Kidney tubule cell (primary cell): Measurements from ENCODE around the gene INTS11.
"Not testable (repeated sequence)": the region's sequence is repeated elsewhere in the genome, so short reads cannot be mapped to it uniquely, and the experiment has no call there.

ENCODE experiments used
- DNase-seq: peaks from one replicate; pipeline ENCODE4 v3.0.0-alpha.2; 2018; ENCODE audit warnings: low spot score

INTS11 gene

GRCh38 chr1:1324524-1325287, at the start of gene INTS11, which contains the start of gene CPTP:
Gene INTS11 (minus strand): TSS chr1:1324660. CDS start chr1:1324608, 52 bp downstream.
Gene CPTP (plus strand): TSS chr1:1324802. CDS start chr1:1326911, 2,109 bp downstream.
- DNase-seq: peak; percentile 93

DNA sequence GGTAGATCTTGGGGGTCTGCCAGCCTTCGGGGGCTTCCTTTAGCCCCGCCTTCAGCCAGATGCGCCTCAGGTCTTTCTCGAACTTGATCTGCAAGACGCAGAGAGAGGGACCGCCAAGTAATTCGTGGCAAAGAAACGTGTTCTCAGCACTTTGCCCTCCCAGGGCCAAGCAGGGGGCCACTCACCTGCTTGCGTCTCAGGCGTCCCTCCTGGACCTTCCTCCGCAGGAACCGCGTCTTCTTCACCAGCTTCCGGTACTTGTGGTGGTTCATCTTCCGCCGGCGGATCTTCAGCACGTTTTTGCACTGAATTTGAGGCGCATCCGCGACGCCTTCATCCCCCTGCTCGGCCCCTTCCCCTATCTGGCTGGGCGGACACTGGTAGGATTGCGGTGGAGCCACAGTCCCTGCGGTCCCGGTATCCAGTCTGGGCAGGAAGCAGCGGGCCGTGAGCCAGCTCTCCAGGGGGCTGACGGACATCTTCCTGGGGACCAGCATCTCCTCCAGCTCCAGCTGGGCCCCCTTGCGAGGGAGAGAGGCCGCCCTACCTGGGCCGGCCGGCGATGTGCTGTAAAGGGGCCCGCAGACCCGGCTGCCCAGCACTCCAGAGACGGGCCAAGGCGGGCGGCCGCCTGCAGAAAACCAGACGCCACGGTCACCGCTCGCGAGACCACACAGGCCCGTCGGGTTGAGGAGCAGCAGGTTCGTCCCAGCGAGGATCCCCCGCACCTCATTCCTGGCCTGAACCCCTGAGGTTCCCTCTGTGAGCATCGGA, 49.5 kb upstream of the INTS11 start:
- DNase-seq: no peak

GRCh38 chr1:1373051-1373814, 48.8 kb upstream of the INTS11 start:
- DNase-seq: no peak

DNA sequence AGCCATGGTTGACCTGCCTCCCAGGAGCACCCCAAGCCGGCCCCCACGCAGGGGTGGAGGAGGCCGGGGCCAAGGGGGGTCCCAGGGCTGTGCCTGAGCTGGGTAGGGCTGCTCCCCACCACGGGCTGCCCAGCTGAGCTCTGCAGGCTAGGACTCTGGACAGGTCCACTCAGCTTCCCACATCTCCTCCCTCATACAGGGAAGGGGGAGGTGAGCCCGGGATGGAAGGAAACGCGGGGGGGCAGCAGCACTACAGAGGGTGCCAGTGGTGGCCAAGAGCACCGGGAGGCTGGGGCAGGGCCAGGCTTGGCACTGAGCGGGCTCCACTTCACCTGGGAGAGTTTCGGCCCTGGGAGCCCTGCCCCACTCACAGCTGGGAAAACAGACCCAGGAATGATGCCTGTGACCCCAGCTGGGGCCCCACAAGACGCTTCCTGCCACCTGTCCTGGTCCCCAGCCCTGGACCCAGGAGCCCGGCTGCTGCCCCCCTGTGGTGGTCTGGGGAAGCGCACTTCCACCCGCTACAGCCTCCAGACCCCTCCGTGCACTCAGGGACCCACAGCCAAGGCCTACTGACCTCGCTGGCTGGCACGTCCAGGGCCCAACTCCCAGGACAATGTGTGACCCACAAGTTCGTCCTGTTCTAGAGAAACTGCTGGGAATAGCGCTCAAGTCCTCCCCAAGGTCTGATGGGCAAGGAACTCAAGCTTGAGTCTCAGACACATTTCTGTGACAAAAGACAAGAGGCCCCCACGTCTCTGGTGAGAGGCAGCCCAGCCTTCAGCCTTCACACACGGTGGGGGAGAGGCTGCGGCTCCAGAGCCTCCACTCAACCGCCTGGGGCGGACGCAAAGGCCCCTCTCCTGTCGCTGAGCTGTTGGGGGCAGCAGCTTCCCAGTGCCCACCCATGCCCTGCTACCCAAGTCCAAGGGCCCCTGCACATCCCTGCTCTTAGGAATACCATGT, 47.6 kb upstream of the INTS11 start:
- DNase-seq: peak; percentile 69

DNA sequence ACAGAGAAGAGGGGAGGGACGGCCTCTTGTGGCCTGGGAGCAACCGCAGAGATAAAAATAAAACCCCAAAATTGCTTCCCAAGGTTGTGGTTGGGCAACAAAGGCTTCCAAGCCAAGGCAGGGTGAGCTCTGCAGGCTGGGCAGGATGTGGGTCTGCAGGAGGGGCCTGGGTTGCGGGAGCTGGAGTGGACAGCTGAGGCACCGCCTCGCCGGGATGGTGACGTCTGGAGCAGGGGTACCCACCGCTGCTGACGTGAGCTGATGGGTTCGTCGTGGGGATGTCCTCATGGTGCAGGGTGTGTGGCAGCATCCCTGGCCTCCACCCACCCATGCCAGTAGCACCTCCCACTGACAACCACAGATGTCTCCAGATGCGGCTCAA, 46.9 kb upstream of the INTS11 start:
- DNase-seq: no peak

- no peak for DNase-seq
Observed at GRCh38 chr1:1370771-1371300, 46.4 kb upstream of the INTS11 start.

DNA sequence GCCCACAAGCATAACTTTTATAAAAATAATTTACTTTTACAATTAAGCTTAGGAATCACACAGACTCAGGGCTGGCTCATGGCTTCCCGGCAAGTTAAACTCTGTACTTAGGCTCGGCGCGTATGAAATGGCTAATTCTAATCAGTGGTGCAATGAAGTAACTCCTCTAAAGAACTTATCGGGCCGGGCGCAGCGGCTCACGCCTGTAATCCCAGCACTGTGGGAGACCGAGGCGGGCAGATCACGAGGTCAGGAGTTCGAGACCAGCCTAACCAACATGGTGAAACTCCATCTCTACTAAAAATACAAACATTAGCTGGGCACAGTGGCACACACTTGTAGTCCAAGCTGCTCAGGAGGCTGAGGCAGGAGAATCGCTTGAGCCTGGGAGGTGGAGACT, 45.6 kb upstream of the INTS11 start:
- not testable (repeated sequence) for DNase-seq

DNA sequence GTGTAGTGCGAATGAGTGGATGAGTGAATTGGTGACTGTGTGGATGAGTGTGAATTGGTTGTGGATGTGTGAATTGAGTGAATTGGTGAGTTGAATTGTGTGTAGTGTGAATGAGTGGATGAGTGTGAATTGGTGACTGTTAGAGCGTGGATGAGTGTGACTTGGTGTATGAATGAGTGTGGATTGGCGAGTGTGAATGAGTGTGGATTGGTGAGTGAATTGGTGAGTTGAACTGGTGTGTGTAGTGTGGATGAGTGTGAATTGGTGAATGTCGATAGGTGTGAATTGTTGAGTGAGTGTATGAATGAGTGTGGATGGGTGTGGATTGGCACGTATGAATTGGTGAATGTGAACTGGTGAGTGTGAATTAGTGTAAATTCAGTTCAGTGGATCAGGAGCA, 42.9 kb upstream of the INTS11 start:
- no peak for DNase-seq

GRCh38 chr1:1366699-1367066, 42.2 kb upstream of the INTS11 start:
- no peak for DNase-seq

DNA sequence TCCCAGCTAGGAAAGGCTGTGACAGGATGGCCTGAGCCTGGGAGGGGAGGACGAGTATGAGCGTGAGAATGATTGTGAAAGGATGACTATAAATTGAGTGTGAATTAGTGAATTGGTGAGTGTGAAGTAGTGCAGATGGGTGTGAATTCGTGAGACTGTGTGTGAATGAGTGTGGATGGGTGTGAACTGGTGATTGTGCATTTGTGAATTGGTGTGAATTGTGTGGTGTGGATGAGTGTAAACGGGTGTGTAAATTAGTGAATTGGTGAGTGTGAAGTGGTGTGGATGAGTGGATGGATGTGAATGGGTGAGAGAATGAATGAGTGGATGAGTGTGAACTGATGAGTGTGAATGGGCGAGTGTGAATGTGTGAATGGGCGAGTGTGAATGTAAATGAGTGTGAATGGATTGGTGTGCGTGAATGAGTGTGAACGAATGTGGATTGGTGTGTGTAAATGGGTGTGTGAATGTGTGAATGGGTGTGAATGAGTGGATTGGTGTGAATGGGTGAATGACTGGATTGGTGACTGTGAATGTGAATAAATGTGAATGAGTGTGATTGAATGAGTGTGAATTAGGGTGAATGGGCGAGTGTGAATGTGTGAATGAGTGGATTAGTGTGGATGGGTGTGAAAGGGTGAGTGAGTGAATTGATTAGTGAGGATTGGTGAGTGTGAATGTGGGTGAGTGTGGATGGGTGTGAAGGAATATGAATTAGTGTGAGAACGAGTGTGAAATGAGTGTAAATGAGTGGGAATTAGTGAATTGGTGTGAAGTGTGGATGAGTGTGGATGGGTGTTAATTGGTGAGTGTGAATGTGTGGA, 41.6 kb upstream of the INTS11 start:
- DNase-seq: no peak

GRCh38 chr1:1364266-1364665, 39.8 kb upstream of the INTS11 start:
- DNase-seq: no peak

DNA sequence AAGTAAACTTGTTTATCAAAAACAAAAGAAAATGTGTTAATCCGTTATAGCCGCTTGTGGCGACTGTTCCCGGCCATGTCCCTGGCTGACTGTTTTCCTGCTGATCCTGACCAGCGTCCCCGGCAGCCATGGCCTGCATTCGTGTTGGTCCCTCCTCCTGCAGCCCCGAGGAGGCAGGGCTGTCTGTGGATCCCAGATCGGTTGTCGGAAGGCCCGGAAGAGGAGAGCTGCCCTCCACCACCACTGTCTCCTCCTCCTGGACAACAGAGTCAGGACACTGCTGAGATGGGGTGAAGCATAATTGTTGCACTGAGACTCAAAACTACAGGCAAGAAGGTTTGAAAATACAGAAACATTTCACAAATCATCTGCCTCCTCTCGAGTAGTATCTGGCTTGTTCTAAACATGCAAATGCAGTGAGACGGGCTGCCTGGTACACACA, 37.5 kb upstream of the INTS11 start:
- peak; percentile 54 for DNase-seq

GRCh38 chr1:1361233-1361981, 36.9 kb upstream of the INTS11 start:
- DNase-seq: no peak

DNA sequence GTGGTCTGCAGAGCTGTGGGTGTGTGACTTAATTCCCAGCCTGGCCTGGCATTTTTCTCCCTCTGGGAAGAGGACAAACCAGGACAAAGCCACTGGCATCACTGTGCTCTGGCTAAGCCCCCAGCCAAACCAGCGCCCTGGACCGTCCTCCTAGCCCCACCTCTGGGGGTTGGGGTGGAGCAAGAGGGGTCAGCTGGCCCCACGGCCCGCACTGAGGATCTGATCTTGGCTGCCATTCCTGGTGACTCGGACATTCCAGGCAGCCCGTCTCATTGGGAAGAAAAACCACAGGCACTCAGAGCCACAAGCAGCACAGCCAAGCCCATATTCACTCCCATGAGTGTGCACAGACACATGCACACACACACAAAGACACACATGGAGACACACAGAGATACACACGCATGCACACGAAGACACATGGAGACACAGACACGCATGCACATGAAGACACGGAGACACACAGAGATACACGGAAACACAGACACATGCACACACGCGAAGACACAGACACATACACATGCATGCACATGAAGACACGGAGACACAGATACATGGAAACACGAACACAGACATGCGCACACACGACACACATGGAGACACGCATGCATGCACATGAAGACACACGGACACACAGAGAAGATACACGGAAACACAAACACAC, 36.2 kb upstream of the INTS11 start:
- peak; percentile 94 for DNase-seq

DNA sequence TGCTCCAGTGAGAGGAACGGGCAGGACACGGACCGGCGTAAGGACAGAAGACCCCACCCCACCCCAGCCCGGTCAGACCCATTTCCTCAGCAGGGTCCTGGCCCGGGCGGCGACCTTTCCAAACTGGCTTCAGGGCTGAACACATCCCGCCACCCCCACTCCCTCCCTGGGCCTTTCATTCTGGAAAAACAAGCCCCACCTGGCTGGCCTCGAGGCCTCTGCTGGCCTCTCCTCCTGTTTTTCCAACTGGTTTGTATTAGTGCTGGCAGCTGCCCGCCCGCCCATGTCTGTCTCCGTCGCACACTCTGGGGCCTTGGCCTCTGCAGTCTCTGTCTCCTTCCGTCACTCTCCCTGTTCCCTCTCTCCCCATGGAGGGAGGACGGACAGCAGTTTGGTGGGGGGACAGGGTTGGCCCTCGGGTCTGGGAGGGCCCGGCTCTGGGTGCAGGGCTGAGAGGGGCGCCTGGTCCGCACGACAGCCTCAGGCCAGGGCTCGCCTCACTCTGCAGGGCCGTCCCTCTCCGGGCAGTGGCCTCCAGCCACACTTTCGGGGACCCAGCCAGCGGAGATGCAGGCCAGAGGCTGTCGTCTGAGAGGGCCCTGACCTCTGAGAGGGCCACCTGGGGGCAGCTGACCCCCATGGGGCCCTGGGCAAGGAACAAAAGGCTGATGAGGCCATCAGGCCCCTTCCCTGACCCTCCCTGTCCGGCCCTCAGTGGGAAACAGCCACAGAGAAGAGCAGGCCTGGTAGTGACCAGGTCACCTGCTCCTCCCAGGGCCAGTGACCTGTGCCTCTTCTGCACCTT, 35.4 kb upstream of the INTS11 start:
- DNase-seq: no peak

DNA sequence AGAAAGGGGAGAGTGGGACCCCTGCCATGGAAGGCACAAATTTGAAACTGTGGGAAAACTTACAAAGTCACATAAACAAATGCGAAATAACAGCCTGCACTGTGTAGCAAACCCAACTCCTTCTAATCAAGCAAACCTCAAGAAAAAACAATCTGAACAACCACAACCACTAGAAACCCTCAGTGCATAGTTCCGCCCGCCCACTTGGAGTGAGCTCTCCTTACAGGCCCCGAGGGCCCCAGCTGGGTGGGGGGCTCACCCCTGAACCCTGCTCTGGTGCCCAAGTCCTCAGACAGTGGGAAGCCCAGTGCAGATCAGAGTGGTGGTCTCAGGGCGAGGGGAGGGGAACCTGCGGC, 34.8 kb upstream of the INTS11 start:
- no peak for DNase-seq

DNA sequence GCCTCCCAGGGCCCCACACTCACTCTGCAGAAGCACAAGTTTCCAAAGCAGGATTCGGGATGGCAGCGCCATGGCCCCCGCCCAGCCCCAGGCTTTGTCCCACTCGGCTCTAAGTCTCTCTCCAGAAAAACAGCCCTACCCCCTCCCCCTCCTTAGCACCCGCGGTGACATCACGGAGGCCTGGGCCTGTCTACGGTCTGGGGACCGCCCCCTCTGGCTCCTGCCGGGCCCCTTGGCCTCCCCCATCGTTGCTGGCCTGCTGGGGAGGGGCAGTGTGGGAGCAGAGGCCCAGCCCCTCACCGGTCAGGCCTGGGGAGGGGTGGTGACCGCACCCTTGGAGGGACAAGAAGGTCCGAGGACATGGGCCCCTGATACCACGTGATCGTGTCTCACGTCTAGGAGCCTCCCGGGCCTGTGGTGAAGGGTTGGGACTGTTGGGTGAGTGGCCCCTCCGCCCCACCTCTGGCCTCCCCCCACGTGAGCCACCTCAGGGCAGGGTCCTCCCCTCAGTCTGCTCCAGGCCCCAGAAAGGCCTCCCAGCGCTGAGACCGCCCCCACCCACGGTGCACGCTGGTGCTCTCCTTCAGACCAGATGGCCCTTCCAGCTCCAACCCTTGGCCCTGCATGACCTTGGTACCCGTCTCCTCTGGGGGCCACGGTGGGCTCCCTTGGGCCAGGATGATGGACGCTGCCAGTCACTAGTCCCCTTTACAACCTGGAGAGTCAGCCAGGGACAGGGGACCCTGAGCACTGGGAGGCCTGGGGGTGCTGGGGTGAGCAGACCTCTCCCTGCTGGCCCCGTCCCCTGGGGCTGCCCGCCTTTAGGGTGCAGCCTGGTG, 34.2 kb upstream of the INTS11 start, which contains the start of gene MXRA8:
Gene MXRA8 (minus strand): TSS at position 123 of the 839 bp plus-strand sequence. CDS start 51 bp downstream, at position 72.
- peak; percentile 37 for DNase-seq
